OCI-LY3 (cell line): Measurements from ENCODE around the gene SPNS3.
A peak's percentile ranks its signal among the peaks of the same experiment; 100 is the strongest.

Experiments
- H2AFZ ChIP-seq: fragments of 200-600, 300-600 bp; shearing (Covaris generic); 2 replicates; pipeline ENCODE4 v1.6.0; 2014; ENCODE audit warnings: antibody characterized with exemption, low read depth, low read length
- H3K27ac ChIP-seq: fragments of 200-600, 300-600 bp; sonication (generic); 2 replicates; pipeline ENCODE4 v1.5.1; 2014; ENCODE audit warnings: mild to moderate bottlenecking, low read length, moderate library complexity, mixed read lengths
- H3K27me3 ChIP-seq: fragments of 200-600, 300-600 bp; sonication (generic); 2 replicates; pipeline ENCODE4 v1.6.1; 2014; ENCODE audit warnings: low read depth, low read length, mixed read lengths
- H3K36me3 ChIP-seq: fragments of 200-600, 300-600 bp; sonication (generic); replicated peaks from 2 replicates; pipeline ENCODE3; 2014; ENCODE audit warnings: low read depth, low read length, mixed read lengths
- H3K4me1 ChIP-seq: fragments of 300-600, 200-600 bp; sonication (generic); 2 replicates; pipeline ENCODE4 v1.6.1; 2014; ENCODE audit warnings: low read length, mixed read lengths
- H3K4me2 ChIP-seq: fragments of 200-600, 300-600 bp; sonication (generic); 2 replicates; pipeline ENCODE4 v1.6.1; 2014; ENCODE audit warnings: low read length, mixed read lengths
- H3K4me3 ChIP-seq: fragments of 300-600, 200-600 bp; sonication (generic); 2 replicates; pipeline ENCODE4 v1.5.1; 2014; ENCODE audit warnings: antibody characterized with exemption, mild to moderate bottlenecking, low read length, moderate library complexity
- H3K79me2 ChIP-seq: fragments of 300-600, 200-600 bp; shearing (Covaris generic); 2 replicates; pipeline ENCODE4 v1.6.1; 2014; ENCODE audit warnings: mild to moderate bottlenecking, low read length, mixed read lengths
- H3K9ac ChIP-seq: fragments of 300-600, 200-600 bp; shearing (Covaris generic); 2 replicates; pipeline ENCODE4 v1.6.0; 2014; ENCODE audit warnings: mild to moderate bottlenecking, low read length, moderate library complexity
- H3K9me3 ChIP-seq: fragments of 200-600, 300-600 bp; shearing (Covaris generic); 2 replicates; pipeline ENCODE4 v1.6.1; 2014; ENCODE audit warnings: low read length, mixed read lengths; ENCODE audit not compliant: insufficient read depth
- H4K20me1 ChIP-seq: fragments of 200-600, 300-600 bp; sonication (generic); 2 replicates; pipeline ENCODE4 v1.6.1; 2016; ENCODE audit warnings: low read length, mixed read lengths; ENCODE audit not compliant: insufficient read depth
- EZH2phosphoT487 ChIP-seq: fragments of 200-600 bp; shearing (Covaris generic); IDR thresholded peaks from 2 replicates; pipeline ENCODE4 v1.6.1; 2018; ENCODE audit warnings: antibody characterized with exemption, mixed run types, low read depth
- TF ChIP-seq, protein P1 (sequence below): fragments of 200-600, 300-600 bp; sonication (generic); IDR thresholded peaks from 2 replicates; pipeline ENCODE4 v1.5.1; 2014; ENCODE audit warnings: antibody characterized with exemption, low read length, low read depth

SPNS3 gene

DNA sequence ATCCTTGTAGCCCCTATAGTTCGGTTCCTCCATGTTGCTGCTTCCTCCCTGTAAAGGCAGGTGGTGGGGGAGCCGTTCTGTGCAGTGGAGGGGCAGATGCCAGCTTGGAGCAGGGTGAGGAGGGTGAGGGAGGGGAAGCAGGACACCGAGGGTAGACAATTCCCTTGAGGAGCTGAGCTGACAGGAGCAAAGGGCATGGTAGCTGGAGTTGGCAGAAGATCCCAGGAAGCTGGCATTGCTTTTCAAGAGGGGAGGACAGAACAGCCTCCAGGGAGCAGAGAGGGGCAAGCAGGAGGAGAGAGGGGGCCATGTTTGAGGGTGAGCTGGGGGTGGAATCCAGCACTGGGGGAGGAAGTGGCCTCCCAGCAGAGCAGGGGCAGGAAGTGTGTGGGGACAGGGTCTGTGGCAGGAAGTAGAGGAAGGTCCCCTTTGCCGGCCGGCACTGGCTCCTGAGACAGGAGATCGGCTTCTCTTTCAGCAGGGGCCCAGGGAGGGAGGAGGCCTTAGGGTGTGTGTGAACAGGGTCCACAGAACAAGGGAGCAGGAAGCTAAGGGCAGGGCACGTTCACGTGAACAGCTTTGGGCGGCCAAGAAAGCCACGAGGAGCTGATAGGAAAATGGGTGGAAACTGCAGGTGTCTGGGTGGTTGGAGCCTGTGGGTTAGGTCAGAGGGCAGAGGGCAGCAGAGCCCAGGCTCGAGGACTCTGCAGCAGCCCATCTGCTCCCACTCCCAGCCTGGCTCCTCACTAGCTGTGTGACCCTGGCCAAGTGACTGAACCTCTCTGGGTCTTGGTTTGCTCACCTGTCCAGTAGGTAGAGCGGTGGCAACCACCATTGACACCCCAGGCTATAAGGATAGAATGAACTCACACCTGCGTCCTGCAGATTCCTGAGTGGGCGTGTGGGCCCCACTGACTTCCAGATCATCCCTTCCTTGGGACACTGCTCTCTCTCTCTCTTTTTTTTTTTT lies 47.5 kb downstream of the SPNS3 start:
- Histone ChIP-seq H3K9ac (no peak overlapping the region), H3K36me3 (no peaks in the 10 kb centered on the region), H3K79me2 (no peaks in the 10 kb centered on the region), H3K4me2 (peak overlapping the region; percentile 15), H3K9me3 (no peaks in the 10 kb centered on the region), H2AFZ (peak overlapping the region; percentile 63; the same call in 1 of the 2 replicates), H3K4me3 (no peak overlapping the region), H4K20me1 (no peaks in the 10 kb centered on the region), H3K27ac (no peak overlapping the region), H3K4me1 (peaks cover 19% of the 10 kb centered on the region), H3K27me3 (no peaks in the 10 kb centered on the region)
- TF ChIP-seq, protein P1, sequence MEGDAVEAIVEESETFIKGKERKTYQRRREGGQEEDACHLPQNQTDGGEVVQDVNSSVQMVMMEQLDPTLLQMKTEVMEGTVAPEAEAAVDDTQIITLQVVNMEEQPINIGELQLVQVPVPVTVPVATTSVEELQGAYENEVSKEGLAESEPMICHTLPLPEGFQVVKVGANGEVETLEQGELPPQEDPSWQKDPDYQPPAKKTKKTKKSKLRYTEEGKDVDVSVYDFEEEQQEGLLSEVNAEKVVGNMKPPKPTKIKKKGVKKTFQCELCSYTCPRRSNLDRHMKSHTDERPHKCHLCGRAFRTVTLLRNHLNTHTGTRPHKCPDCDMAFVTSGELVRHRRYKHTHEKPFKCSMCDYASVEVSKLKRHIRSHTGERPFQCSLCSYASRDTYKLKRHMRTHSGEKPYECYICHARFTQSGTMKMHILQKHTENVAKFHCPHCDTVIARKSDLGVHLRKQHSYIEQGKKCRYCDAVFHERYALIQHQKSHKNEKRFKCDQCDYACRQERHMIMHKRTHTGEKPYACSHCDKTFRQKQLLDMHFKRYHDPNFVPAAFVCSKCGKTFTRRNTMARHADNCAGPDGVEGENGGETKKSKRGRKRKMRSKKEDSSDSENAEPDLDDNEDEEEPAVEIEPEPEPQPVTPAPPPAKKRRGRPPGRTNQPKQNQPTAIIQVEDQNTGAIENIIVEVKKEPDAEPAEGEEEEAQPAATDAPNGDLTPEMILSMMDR, result no peak
- no peak for TF ChIP-seq EZH2phosphoT487

DNA sequence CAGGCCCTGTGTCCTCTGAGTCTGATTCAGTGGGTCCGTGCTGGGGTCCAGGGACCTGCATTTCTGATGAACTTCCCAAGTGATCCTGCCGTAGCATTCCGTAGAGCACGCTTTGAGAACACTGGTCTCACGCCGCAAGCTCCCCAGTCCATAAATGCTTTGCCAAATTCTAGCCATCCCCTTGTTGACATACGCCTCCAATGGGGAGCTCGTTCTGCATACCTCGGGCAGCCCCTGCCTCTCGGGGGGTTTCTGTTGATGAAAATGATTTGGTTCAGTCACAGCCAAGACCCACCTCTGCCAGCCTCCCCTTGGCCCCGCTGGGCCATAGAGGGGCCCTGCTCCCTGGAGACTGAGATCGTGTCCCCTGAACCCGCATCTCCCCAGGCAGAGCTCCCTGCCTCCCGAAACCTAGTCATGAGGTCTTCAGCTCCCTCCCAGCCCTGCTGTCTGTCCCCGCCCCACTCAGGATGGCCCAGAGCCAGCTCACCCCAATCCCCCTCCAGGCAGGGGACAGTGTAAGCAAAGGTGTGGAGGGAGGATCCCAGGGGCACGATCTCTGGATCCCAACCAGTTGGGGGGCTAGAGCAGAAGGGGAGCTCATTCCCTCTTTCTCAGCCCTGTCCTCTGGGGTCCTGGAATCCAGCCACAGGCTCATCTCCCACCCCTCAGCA lies 48.7 kb downstream of the SPNS3 start:
- Histone ChIP-seq H3K36me3 (no peaks in the 10 kb centered on the region), H3K27me3 (no peaks in the 10 kb centered on the region), H4K20me1 (no peaks in the 10 kb centered on the region), H3K4me2 (no peak overlapping the region), H3K9ac (no peak overlapping the region), H2AFZ (no peak overlapping the region), H3K4me3 (no peak overlapping the region), H3K79me2 (no peaks in the 10 kb centered on the region), H3K27ac (no peak overlapping the region), H3K9me3 (no peaks in the 10 kb centered on the region), H3K4me1 (peaks cover 12% of the 10 kb centered on the region; the same call in 1 of the 2 replicates)
- no peak for TF ChIP-seq EZH2phosphoT487
- TF ChIP-seq, protein P1, result no peak

DNA sequence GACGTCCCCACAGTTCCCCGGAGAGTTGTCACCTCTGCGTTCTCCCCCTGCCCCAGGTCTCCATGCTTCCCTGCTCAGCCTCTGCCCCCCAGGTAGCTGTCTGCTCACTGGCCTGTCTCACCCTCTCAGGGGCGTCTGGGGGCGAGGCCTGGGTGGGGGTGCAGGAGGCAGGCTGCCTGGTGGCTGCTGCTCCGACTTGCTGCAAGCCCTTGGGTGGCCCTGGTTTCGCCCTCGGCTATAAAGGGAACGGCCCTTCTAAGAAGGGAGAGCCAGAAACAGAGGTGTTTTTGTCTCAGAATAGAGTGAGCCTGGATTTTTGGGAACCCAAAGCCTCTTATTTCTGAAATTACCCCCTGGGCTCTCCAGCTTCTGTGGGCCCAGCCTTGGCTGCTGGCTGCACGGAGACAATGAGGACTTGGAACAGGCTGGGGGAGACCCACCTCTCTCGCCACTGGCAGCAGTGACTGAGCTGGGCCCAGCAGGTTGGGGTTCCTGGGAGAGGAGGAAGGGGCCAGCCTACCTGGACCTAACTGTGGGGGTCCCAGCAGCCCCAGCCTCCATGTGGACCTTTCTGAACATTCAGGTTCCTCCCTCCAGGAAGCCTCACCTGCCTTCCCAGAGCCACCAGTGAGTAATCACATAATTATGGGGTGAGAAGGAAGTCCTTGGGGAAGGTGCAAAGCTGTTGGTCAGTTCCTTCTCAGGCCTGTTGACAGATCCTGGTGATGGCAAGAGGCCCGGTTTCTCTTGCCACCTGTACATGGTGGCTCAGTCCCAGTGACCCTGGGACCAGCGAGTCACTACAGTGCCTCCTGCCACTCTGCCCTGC lies 49.5 kb downstream of the SPNS3 start:
- Histone ChIP-seq H3K4me1 (peaks cover 10% of the 10 kb centered on the region; the same call in 1 of the 2 replicates), H3K9ac (no peak overlapping the region), H3K27me3 (no peaks in the 10 kb centered on the region), H2AFZ (no peak overlapping the region), H3K27ac (no peak overlapping the region), H3K4me2 (no peak overlapping the region), H3K36me3 (no peaks in the 10 kb centered on the region), H3K9me3 (no peaks in the 10 kb centered on the region), H3K79me2 (no peaks in the 10 kb centered on the region), H4K20me1 (no peaks in the 10 kb centered on the region), H3K4me3 (no peak overlapping the region)
- TF ChIP-seq, protein P1, result no peak
- no peak for TF ChIP-seq EZH2phosphoT487
